AG09319 (cell line): Measurements from ENCODE around the gene SLC30A10.
"Not testable (repeated sequence)": the region's sequence is repeated elsewhere in the genome, so short reads cannot be mapped to it uniquely, and the experiment has no call there.

ENCODE experiments used
- DNase-seq: peaks from one replicate; pipeline ENCODE4 v3.0.0-alpha.2; 2010; ENCODE audit warnings: low read depth; ENCODE audit errors: extremely low read depth
- CTCF ChIP-seq: IDR thresholded peaks from 2 replicates; pipeline ENCODE4 v1.5.1; 2011; ENCODE audit warnings: low read depth, mild to moderate bottlenecking, inconsistent platforms, low read length, moderate library complexity

Gene SLC30A10

GRCh38 chr1:219883400-219884332 lies 44.7 kb downstream of the SLC30A10 start:
- no peak for TF ChIP-seq CTCF
- no peak for DNase-seq

- no peak for DNase-seq
- TF ChIP-seq CTCF, result no peak
Measured at GRCh38 chr1:219882755-219883154, 45.6 kb downstream of the SLC30A10 start.

- no peak for TF ChIP-seq CTCF
- no peak for DNase-seq
Measured at GRCh38 chr1:219882096-219882495, 46.3 kb downstream of the SLC30A10 start.

- no peak for TF ChIP-seq CTCF
- no peak for DNase-seq
Measured at GRCh38 chr1:219880765-219881457, 47.4 kb downstream of the SLC30A10 start.

DNA sequence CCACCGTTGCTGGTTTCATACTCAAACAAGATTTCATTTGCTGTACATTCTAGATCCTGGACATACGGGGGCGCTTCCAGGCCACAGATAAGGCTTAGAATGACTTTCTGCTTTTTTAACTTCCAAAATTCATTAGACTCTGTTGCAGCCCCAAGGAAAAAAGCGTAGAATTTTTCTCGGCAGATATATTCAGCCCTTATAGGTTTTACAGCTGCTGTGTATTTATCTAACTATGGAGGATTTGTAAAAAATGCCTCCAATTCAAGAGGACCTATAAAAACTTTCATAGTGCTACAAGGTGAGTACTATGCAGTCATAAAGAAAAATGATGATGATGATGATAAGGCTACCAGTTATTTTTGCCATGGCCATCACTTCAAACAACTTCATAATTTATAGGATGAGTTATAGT lies 51.6 kb downstream of the SLC30A10 start:
- no peak for DNase-seq
- no peak for TF ChIP-seq CTCF

GRCh38 chr1:219875860-219876259 lies 52.5 kb downstream of the SLC30A10 start:
- no peak for TF ChIP-seq CTCF
- DNase-seq, result no peak

- DNase-seq, result not testable (repeated sequence)
Measured at GRCh38 chr1:219872538-219872937, 55.8 kb downstream of the SLC30A10 start.
